OCI-LY7 (cell line): ENCODE measurements around the gene STH. TPM values are rescaled to one million over a fixed set of nuclear protein-coding genes. Genes with fewer than 3 reads are reported as not detected.

Source experiments
- BruUV-seq: library from RNA; stranded (reverse); fragments of 400-500 nt; replicated peaks from 2 replicates; lab custom pipeline; 2021; lab: Mats Ljungman, UMichigan
- CTCF ChIA-PET: fragments of 300-600 bp; sonication (Branson Sonifier 250); formaldehyde crosslinking; loops from one replicate; lab custom pipeline; 2022; ENCODE audit warnings: antibody characterized with exemption; ENCODE audit not compliant: unreplicated experiment; lab: Charles Lee
- POLR2A ChIA-PET: fragments of 300-600 bp; sonication (Branson Sonifier 250); formaldehyde crosslinking; loops from one replicate; lab custom pipeline; 2022; ENCODE audit warnings: antibody characterized with exemption; lab: Charles Lee
- DNase-seq: peaks from one replicate; pipeline ENCODE4 v3.0.0-alpha.2; 2015; ENCODE audit warnings: low spot score
- H2AFZ ChIP-seq: fragments of 200-600 bp; sonication (generic), shearing (Covaris generic); 2 replicates; pipeline ENCODE4 v1.6.1; 2014; ENCODE audit warnings: mild to moderate bottlenecking, antibody characterized with exemption, low read length, moderate library complexity
- H3K27ac ChIP-seq: fragments of 200-600 bp; sonication (generic); 2 replicates; pipeline ENCODE4 v1.5.1; 2014; ENCODE audit warnings: mixed run types, low read depth, mild to moderate bottlenecking, moderate library complexity, low read length, inconsistent platforms; ENCODE audit not compliant: poor library complexity, severe bottlenecking
- H3K36me3 ChIP-seq: fragments of 200-600 bp; sonication (generic); 2 replicates; pipeline ENCODE4 v1.6.1; 2014; ENCODE audit warnings: mild to moderate bottlenecking, antibody characterized with exemption, low read length, moderate library complexity, mixed read lengths; ENCODE audit not compliant: insufficient read depth
- H3K4me1 ChIP-seq: fragments of 200-600 bp; sonication (generic); 2 replicates; pipeline ENCODE4 v1.5.1; 2014; ENCODE audit warnings: mild to moderate bottlenecking, low read length; ENCODE audit not compliant: insufficient read depth, poor library complexity, severe bottlenecking
- H3K4me2 ChIP-seq: fragments of 200-600 bp; sonication (generic); 2 replicates; pipeline ENCODE4 v1.6.1; 2014; ENCODE audit warnings: mild to moderate bottlenecking, low read length
- H3K4me3 ChIP-seq: fragments of 200-600 bp; sonication (generic); 2 replicates; pipeline ENCODE4 v1.5.1; 2014; ENCODE audit warnings: mild to moderate bottlenecking, low read depth, low read length; ENCODE audit not compliant: poor library complexity, severe bottlenecking
- H3K79me2 ChIP-seq: fragments of 200-600 bp; sonication (generic); 2 replicates; pipeline ENCODE4 v1.6.1; 2016; ENCODE audit warnings: low read depth, mild to moderate bottlenecking, low read length, moderate library complexity, mixed read lengths; ENCODE audit not compliant: insufficient read depth
- H3K9me2 ChIP-seq: fragments of 200-600 bp; sonication (generic); 2 replicates; pipeline ENCODE4 v1.6.1; 2016; ENCODE audit warnings: mild to moderate bottlenecking, low read length, mixed read lengths; ENCODE audit not compliant: insufficient read depth
- H3K9me3 ChIP-seq: fragments of 200-600 bp; sonication (generic); 2 replicates; pipeline ENCODE4 v1.6.1; 2014; ENCODE audit warnings: mild to moderate bottlenecking, mixed run types, low read length, mixed read lengths
- H4K20me1 ChIP-seq: fragments of 200-600 bp; sonication (generic); 2 replicates; pipeline ENCODE4 v1.6.1; 2014; ENCODE audit warnings: mild to moderate bottlenecking, antibody characterized with exemption, low read length, moderate library complexity, mixed read lengths; ENCODE audit not compliant: insufficient read depth
- EZH2phosphoT487 ChIP-seq: fragments of 200-600 bp; sonication (generic); IDR thresholded peaks from 2 replicates; pipeline ENCODE4 v1.6.1; 2018; ENCODE audit warnings: low read depth, borderline replicate concordance, mild to moderate bottlenecking, mixed run types, antibody characterized with exemption, low read length, moderate library complexity, mixed read lengths
- intact Hi-C: fragments of 100-400 bp; cut with micrococcal nuclease; formaldehyde crosslinking; loops from one replicate; pipeline ENCODE4 v1.10.0; 2022; ENCODE audit not compliant: unreplicated experiment
- total RNA-seq, 2 experiments: library from RNA; depleted of rRNA in 1 of 2; stranded (reverse); fragments of >200 nt in 1 of 2; shearing (Covaris generic) in 1 of 2; gene quantifications; 2 replicates each; pipeline ENCODE4 v1.2.3, GENCODE V29; 2014 to 2022
- TF ChIP-seq, protein P1 (sequence below): fragments of 200-600 bp; sonication (generic); conservative IDR thresholded peaks from 2 replicates; pipeline ENCODE4 v1.5.1; 2014; ENCODE audit warnings: mild to moderate bottlenecking, antibody characterized with exemption, low read length, moderate library complexity, mixed read lengths

The STH gene
- total RNA-seq, 2 experiments from 2014 or later, result not detected

- no peaks in the 10 kb centered on the region for H4K20me1 ChIP-seq
- H3K27ac ChIP-seq, result no peak overlapping the region
- no peak overlapping the region for H3K4me3 ChIP-seq
- no peaks in the 10 kb centered on the region for H3K9me2 ChIP-seq
- H2AFZ ChIP-seq, result no peak overlapping the region
- no peak for DNase-seq
- H3K36me3 ChIP-seq, result no peaks in the 10 kb centered on the region
- no peaks in the 10 kb centered on the region for H3K4me1 ChIP-seq
- TF ChIP-seq EZH2phosphoT487, result no peak
- TF ChIP-seq, protein P1, sequence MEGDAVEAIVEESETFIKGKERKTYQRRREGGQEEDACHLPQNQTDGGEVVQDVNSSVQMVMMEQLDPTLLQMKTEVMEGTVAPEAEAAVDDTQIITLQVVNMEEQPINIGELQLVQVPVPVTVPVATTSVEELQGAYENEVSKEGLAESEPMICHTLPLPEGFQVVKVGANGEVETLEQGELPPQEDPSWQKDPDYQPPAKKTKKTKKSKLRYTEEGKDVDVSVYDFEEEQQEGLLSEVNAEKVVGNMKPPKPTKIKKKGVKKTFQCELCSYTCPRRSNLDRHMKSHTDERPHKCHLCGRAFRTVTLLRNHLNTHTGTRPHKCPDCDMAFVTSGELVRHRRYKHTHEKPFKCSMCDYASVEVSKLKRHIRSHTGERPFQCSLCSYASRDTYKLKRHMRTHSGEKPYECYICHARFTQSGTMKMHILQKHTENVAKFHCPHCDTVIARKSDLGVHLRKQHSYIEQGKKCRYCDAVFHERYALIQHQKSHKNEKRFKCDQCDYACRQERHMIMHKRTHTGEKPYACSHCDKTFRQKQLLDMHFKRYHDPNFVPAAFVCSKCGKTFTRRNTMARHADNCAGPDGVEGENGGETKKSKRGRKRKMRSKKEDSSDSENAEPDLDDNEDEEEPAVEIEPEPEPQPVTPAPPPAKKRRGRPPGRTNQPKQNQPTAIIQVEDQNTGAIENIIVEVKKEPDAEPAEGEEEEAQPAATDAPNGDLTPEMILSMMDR, result no peak
- no peaks in the 10 kb centered on the region for H3K79me2 ChIP-seq
- POLR2A ChIA-PET, result no interaction called here
- no peaks in the 10 kb centered on the region for H3K9me3 ChIP-seq
- intact Hi-C loops, result no loop called here
- no TSS peak for BruUV-seq
- no peak overlapping the region for H3K4me2 ChIP-seq
- CTCF ChIA-PET, result no interaction called here
Measured at GRCh38 chr17:45952814-45953320, 46.2 kb upstream of the STH start.

GRCh38 chr17:45953561-45953960 lies 45.5 kb upstream of the STH start:
- no peaks in the 10 kb centered on the region for H3K9me2 ChIP-seq
- no peak for TF ChIP-seq EZH2phosphoT487
- TF ChIP-seq, protein P1, result no peak
- H3K4me2 ChIP-seq, result no peak overlapping the region
- no peak for DNase-seq
- no peak overlapping the region for H3K4me3 ChIP-seq
- ChIA-PET POLR2A (no interaction called here), CTCF (no interaction called here)
- no peaks in the 10 kb centered on the region for H4K20me1 ChIP-seq
- no TSS peak for BruUV-seq
- intact Hi-C loops, result no loop called here
- no peaks in the 10 kb centered on the region for H3K36me3 ChIP-seq
- H2AFZ ChIP-seq, result no peak overlapping the region
- no peak overlapping the region for H3K27ac ChIP-seq
- no peaks in the 10 kb centered on the region for H3K79me2 ChIP-seq
- no peaks in the 10 kb centered on the region for H3K4me1 ChIP-seq
- H3K9me3 ChIP-seq, result no peaks in the 10 kb centered on the region

DNA sequence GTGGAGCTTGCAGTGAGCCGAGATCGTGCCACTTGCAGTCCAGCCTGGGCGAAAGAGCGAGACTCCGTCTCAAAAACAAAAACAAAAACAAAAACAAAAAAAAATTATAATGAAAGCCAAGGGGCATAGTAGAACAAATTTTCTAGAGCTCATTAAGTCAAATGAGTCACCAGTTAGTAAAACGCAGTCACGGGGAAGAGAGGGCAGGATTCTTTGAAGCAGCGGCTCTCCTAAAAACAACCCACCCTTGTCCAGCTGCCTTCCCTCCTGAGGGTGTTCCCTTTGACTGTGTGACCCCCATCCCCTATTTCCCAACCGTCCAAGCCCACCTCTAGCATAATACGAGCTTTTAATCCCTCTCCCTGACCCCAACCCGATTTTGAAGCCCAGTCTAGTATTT lies 44.1 kb upstream of the STH start:
- intact Hi-C loops, result no loop called here
- CTCF ChIA-PET, result no interaction called here
- no TSS peak for BruUV-seq
- no peak for TF ChIP-seq EZH2phosphoT487
- TF ChIP-seq, protein P1, result no peak
- Histone ChIP-seq H3K9me2 (no peaks in the 10 kb centered on the region), H3K4me1 (no peaks in the 10 kb centered on the region), H3K36me3 (no peaks in the 10 kb centered on the region), H3K9me3 (no peaks in the 10 kb centered on the region), H3K4me2 (no peak overlapping the region), H4K20me1 (no peaks in the 10 kb centered on the region), H2AFZ (no peak overlapping the region), H3K4me3 (no peak overlapping the region), H3K27ac (no peak overlapping the region), H3K79me2 (no peaks in the 10 kb centered on the region)
- POLR2A ChIA-PET, result interaction anchor here (1.4 kb wide), 1 partner anchor 36 kb away, joined by 4 read pairs; no protein-coding TSS in a partner anchor
- no peak for DNase-seq
